GM11168 (cell line): ENCODE results near the gene YIF1A.
"Not testable (repeated sequence)": the region's sequence is repeated elsewhere in the genome, so short reads cannot be mapped to it uniquely, and the experiment has no call there.

Experiments used
- in situ Hi-C: fragments of 300-500 bp; cut with MboI; formaldehyde crosslinking; loops from one replicate; pipeline ENCODE4 v1.12.0; 2022; ENCODE audit warnings: low sequenced_read_pairs; ENCODE audit not compliant: unreplicated experiment

YIF1A gene

GRCh38 chr11:66312549-66313320 lies 23.8 kb upstream of the YIF1A start:
- in situ Hi-C loops, result no loop called here

GRCh38 chr11:66311965-66312548 lies 23.1 kb upstream of the YIF1A start:
- in situ Hi-C loops, result no loop called here

- in situ Hi-C loops, result no loop called here
These were observed 22.6 kb upstream of the YIF1A start for GRCh38 chr11:66311470-66311964.

GRCh38 chr11:66310803-66311440 lies 22.0 kb upstream of the YIF1A start:
- in situ Hi-C loops, result not testable (repeated sequence)

GRCh38 chr11:66310324-66310723 lies 21.4 kb upstream of the YIF1A start:
- in situ Hi-C loops, result no loop called here

- in situ Hi-C loops, result no loop called here
These were observed 20.5 kb upstream of the YIF1A start for GRCh38 chr11:66309475-66309874.

GRCh38 chr11:66302656-66303055 lies 13.7 kb upstream of the YIF1A start:
- in situ Hi-C loops, result no loop called here

GRCh38 chr11:66299186-66299585 lies 10.2 kb upstream of the YIF1A start:
- in situ Hi-C loops, result no loop called here

GRCh38 chr11:66297610-66298009 lies 8.7 kb upstream of the YIF1A start:
- in situ Hi-C loops, result no loop called here

- in situ Hi-C loops, result no loop called here
These were observed 6.0 kb upstream of the YIF1A start for GRCh38 chr11:66294626-66295620.

GRCh38 chr11:66293777-66294625 lies 5.1 kb upstream of the YIF1A start:
- in situ Hi-C loops, result no loop called here

GRCh38 chr11:66293352-66293751 lies 4.4 kb upstream of the YIF1A start:
- in situ Hi-C loops, result no loop called here

GRCh38 chr11:66292543-66293332 lies 3.8 kb upstream of the YIF1A start:
- in situ Hi-C loops, result no loop called here

- in situ Hi-C loops, result no loop called here
These were observed 3.0 kb upstream of the YIF1A start, which contains the start of gene TMEM151A for GRCh38 chr11:66291706-66292542. TSS of gene TMEM151A (plus strand) at chr11:66291894. CDS start at chr11:66292014, 120 bp downstream.

- in situ Hi-C loops, result no loop called here
These were observed 2.4 kb upstream of the YIF1A start for GRCh38 chr11:66291303-66291705.

GRCh38 chr11:66290330-66290621 lies 1.3 kb upstream of the YIF1A start:
- in situ Hi-C loops, result no loop called here

- in situ Hi-C loops, result no loop called here
These were observed 796 bp upstream of the YIF1A start for GRCh38 chr11:66289548-66290329.
